GM19468 (cell line): ENCODE data around the gene NDUFS6.
"Not testable (repeated sequence)": the region's sequence is repeated elsewhere in the genome, so short reads cannot be mapped to it uniquely, and the experiment has no call there.

Source experiments
- ATAC-seq: cut with Tn5 transposase; IDR thresholded peaks from one replicate; pipeline ENCODE4 v1.9.1; 2021; ENCODE audit warnings: mild to moderate bottlenecking, moderate library complexity, moderate number of reproducible peaks; ENCODE audit not compliant: unreplicated experiment; ENCODE audit errors: extremely low read depth

NDUFS6 gene

DNA sequence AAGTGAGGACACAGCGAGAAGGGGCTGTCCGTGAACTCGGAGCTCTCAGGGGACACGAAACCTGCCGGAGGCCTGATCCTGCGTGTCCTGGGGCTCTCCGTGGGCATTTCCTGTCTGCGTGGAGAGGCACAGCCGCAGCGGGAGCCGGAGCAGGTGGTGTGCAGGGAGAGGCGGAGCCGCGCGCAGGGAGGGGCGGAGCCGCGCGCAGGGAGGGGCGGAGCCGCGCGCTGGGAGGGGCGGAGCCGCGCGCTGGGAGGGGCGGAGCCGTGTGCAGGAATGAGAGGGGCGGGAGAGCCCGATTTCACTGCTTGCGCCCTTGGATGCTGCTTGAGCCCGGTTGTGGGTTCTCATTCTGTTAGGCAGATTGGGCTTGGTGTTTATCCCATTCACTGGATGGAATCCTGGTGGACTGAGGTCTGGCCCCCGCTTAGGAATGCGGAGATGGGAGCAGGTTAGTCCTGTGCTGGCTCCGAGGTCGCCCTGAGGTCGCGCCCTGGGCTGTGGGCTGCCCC is 26.7 kb downstream of the NDUFS6 start:
- ATAC-seq = no peak

DNA sequence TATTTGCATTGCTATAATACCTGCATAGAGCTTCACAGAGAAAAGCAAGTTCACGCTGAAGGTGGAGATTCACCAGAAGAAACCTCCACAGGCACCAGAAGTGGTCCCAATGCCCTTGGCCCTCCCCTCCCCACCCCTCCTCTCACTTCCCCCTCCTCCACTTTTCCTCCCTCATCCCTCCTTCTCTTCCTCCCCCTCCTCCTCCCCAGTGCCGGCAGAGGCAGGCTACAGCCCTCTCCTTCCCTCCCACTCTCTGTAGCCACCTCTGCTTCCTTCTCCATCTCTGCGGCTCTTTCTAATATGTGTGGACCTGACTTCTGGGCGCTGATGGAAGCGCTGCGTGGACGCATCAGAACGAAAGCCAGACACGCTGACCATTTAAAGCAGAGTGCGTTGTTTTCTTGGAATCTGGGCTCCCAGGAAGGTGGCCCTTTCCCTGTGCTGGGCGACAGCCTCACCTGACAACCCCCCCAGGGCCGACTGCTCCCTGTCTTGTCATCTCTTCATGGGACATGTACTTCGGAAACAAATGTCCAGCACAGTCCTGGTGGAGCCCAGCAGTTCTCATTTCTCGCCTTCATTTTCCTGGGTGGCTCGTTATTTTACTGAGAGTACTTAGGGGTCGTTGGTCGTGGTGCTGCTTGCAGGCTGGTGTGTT is 29.5 kb downstream of the NDUFS6 start:
- no peak for ATAC-seq

DNA sequence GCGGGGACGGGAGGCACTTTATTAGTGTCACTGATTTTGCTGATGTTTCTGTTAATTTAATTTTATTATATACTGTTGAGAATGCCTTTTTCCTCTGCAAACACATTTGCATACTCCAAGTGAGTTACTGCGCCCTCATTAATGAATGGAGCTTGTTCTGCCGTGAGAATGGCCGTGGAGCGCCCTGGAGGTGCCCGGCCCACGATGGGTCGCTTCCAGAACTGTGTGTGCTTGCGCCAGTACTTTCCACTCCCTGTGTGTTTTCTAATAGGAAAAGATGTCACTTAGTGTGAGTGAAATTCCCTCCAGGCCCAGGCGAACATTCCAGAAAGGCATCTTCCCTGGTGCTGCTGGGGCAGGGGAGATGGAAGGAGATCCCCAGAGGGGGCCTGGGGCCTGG is 30.1 kb downstream of the NDUFS6 start:
- no peak for ATAC-seq

DNA sequence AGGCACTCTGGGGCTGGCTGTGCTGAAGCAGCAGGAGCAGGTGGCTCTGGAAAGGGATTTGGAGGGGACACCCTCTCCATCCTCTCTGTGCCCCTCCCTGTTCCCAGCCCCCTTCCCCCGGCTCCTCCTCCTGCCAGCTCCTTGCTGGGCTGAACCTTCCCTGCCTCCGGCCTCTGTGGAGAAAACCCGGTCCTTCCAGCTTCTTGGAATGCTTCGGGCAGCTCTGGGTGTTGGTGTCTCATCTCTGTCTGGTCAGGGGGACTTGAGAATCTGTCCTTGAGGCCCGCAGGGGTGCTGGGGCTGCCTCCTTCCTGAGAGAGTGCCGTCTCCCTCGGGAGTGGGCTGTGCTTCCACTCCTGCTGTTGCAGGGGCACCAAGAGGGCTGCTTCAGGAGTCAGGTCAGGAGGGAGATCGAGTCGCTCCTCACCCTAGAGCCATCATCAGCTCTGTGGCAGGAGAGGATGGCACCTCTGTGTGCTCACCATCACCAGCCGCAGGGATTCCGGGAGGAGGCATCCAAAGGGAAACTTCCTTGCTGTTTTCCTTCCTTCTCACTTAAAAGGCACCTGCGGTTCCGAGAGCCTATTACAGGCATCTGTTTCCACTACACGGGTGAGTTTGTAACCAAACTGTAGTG is 30.6 kb downstream of the NDUFS6 start:
- no peak for ATAC-seq

DNA sequence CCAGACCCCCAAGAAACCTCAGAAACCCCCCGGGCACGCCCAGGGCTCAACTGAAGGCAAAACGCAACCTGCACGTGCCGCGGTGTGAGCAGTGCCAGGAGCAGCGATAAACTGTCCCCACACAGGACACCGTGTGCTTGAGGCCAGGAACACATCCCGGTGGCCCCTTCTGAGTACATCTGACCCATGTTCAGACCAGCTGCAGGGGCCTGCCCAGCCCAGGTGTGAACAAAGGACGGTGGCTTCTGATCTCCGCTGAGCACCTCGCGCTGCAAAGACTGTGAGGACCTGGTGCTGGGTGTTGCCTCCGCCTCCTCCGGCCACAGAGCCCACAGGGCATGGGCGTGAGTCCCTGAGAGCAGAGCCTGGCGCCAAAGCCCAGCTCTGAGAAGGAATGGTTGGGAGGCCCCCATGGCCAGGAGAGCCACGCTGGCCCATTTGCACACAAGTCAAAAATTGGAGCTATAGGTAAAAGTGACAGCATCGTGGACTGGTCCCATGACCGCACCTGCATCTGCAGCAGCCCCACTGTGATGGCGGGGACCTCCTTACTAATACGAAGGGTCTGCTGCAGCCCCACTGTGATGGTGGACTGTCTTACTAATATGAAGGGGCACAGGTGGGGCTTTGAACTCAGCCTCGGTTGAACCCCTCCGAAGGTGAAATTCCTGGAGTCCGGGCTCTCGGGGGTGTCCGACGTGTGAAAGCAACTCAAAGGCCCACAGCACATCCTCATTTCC is 31.5 kb downstream of the NDUFS6 start:
- ATAC-seq = no peak

DNA sequence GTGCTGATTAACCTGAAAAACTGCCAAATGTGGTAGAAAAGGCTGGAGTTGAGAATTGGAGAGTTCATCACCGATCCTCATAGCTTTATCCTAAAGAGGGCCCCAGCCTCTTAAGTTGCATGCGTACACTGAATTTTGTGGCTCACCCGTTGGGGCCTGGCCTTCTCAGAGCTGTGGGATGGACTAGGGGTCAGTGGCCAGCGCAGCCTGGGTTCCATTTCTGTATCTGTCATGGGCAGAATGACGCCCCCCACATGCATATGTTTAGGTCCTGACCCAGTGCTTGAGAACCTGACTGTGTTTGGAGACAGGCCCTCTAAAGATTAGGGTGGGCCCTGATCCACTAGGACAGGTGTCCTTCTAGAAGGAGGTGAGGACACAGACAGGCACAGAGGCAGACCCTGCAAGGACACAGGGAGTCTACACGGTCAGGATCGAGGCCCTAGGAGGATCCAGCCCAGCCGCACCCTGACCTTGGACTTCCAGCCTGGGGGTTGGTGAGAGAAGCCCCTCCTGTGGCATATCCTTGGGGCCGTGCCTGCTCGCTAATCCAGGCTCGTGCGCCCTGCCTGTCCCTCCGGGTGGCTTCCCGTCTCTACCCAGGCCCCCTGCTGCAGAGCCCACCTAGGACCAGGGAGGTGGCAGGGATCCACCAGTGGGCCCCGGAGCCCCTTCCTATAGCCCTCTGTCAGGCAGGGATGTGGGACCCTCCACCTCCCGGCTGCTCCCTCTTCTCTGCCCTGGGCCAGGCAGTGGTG is 32.2 kb downstream of the NDUFS6 start:
- ATAC-seq = no peak

DNA sequence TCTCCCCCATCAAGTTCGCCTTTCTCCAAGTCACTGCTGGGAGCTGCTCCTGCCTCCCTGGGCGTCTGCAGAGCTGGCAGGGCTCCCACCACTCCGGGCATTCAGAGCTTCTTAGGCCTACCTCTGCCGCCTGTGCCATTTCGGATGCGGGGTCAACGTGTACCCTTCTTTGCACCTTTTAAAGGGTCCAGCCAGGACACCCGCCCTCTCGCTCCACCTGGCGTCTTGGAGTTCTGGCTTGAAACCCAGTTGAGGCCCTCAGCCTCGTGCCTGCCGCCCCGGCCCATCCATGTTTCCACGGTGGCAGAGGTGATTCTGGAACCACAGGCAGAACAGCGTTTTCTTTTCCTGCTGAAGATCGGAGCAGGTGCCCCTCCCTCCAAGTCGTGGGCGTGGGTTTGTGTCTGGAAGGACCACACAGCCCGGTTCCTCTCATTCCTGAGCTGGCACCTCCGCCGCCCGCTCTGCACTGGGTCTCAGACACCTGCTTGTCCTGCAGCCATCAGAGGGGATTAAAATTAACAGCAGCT is 32.9 kb downstream of the NDUFS6 start:
- no peak for ATAC-seq

DNA sequence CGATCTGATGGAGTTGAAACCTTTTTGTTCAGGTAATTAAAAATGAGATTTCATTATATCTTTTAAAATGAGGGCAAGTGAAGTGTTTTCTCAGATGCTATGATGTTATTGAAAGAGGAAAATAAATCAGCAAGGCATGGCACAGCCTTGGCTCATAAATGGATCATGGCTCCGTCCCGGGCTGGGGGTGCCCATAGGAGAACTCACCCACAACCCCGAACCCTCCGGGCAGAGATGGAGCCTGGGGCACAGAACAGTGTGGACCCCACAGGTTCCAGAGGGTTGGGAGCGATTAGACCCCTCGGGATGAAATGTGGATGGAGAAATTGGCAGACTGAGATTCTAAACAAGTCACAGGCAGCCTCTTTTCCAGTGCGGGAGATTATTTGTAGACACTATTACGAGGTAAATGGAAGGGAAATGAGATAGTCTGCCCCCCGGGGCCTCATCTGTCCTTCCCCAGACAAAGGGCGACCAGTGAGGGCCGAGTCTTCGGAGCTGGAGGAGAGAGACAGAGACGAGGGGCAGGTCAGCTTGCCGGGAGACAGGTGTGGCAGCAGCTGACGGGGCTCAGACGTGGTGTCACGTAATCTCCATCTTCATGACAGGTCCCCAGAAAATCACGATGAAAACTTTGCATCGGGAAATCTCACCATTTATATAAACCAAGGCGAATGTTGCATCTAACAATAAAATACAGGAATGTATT is 33.7 kb downstream of the NDUFS6 start:
- no peak for ATAC-seq

DNA sequence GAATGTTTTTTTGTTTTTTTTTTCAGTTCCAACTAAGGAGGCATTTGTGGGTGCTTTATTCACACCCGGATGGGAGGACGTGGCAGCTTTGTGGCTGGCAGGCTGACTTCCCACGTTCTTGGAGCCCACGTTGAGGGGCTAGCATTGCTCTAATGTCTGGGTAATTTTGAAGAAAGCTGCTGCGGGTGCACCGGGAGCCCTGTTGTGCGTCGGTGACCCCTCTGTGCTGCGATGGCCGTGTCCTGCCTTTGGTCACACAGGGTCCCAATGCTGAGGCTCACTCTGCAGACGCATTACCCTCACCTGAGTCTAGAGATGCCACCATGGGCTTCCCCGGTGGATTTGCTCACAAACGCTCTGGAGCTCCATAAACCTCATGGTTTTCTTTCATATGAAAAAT is 34.2 kb downstream of the NDUFS6 start:
- ATAC-seq = no peak

DNA sequence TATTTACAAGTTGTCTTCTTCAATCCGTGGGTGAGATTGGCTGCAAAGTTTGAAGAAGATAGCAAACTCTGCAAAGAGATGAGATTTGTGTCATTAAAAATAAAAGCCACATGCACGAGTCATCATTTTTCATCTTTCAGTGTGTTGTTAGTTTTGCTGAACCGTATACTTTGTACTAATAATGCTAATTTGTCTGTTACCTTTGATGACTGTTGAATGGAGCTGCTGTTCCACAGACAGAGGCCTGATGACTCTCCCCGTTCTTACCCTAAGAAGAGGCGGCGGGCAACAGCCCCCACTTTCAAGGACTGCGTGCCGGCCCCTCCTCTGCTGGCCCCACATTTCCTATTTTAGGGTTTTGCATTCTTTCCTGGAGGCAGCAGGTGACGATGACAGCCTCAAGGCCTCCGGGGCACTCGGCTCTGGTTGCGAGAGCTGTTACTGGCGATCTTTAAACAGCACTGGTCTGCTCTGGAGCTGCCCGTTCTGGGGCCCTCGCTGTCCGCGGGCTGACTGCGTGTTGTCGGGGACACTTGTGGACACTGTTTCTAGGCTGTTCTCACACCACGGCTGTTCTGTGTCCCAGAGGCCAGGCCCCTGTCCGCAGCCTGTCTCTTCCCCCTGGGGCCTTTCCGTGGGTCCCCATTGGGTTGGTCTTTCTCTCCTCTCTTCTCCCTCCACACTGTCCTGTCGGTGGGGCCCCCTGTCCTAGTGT is 35.1 kb downstream of the NDUFS6 start:
- no peak for ATAC-seq

DNA sequence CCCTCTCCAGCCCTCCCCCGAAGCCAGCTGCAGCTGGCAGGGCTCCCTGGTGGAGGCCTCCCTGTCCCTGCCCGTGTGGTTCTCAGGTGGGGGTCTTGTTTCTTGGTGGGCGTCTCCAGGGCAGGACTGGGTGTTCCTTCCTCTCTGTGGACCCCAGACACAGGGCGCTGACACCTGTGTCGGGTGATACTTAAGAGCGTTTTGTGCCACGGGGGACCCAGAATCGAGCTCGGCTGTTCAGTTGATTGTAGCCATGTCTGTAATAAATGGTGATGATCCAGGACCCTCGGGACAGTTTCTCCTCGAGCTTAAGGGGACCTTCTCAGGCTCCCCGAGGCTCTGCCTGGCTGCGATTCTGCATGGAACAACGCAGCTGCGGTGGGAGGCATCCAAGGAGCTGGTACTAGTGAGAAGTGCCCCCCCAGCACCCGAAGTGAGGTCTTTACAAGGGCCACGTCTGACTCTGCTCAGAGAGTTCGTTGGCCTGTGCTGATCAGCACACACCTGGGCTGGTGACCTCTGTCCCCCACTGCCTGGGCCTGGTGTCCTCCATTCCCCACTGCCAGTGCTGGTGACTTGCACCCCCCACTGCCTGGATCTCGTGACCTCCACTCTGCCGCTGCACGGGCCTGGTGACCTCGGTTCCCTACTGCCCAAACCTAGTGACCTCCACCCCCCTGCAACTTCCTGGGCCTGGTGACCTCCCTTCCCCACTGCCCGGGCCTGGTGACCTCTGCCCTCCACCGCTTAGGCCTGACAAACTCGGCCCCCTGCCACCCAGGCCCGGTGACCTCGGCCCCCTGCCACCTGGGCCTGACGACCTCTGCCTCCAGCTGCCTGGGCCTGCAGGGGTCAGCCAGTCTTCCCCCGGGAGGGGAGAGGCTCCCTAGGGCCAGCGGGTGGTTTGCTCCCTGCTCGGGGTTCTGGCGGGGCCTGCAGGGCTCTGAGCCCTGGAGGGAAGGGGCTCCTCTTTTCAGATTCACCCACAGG is 36.0 kb downstream of the NDUFS6 start:
- no peak for ATAC-seq

DNA sequence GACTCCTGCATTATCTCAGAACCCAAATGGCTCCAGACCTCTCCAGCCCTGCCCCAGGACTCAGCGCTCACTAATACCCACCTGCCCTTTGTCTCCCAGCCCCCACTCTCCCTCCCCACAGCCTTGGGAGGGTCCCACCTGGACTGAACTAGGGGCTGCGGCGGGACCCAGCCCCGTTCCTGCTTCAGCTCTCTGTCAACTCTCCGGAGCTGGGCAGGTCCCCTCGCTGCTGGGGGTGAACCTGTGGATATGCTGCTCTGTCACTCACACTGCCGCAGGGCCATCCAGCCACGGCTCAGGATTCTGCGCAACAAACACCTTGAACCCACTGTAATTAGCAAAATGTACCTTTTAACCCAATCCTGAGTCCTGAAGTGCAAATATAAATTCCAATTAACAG is 36.8 kb downstream of the NDUFS6 start:
- ATAC-seq = no peak

DNA sequence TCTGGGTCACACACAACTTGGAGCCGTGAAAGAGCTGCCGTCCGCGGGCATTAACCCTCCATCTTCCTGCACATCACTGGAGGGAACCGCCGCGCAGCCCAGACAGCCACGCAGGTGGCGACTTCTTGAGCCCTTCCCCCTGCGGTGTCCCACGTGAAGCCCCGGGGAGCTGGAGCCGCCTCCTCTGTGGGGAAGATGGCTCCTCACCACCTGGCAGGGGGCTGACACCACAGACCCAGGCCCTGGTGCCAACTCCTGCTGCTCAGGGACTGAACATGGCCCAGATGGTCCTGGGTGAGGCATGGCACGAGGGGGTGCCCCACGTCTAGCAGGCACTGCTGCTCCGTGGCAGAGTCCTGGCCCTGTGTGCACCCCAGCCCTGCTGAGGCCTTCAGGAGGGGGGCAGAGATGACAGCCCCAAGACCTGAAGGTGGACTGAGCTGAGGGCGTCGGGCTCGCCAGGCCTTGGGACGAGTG is 38.9 kb downstream of the NDUFS6 start:
- no peak for ATAC-seq

DNA sequence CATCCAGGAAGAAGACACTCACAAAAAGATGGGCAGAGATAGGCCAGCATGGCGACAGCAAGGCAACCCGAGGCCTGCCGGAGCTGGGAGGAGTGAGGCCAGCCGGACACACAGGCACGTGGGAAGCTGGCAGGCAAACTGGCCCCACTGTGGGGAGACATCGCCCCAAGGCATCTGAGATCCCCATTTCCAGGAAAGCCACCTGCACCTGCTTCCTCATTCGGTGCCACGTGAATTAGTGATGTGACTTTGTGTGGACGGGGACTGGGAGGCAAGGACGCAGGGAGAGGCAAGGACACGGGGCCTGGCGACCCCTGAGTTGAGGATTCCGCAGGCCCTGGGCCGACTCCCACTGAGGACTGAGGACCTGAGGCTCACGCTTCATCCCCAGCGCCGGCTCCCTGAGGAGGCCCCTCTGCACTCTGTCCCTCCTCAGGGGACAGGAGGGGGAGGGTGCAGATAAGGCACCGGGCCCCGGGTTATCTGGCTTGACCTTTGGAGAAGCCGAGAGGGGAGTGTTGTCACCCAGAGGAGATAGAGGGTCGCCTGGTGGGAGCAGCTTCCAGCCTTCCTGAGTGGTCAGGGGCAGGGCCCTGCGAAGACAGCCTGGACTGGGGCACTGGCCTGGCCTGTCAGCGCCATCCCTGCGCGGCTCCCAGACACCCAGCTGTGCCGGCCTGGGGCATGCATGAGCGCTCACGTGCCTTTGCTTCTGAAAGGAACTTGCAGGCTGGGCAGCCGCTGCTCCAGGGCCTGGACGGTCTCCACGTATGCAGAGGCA is 39.7 kb downstream of the NDUFS6 start:
- ATAC-seq = no peak

DNA sequence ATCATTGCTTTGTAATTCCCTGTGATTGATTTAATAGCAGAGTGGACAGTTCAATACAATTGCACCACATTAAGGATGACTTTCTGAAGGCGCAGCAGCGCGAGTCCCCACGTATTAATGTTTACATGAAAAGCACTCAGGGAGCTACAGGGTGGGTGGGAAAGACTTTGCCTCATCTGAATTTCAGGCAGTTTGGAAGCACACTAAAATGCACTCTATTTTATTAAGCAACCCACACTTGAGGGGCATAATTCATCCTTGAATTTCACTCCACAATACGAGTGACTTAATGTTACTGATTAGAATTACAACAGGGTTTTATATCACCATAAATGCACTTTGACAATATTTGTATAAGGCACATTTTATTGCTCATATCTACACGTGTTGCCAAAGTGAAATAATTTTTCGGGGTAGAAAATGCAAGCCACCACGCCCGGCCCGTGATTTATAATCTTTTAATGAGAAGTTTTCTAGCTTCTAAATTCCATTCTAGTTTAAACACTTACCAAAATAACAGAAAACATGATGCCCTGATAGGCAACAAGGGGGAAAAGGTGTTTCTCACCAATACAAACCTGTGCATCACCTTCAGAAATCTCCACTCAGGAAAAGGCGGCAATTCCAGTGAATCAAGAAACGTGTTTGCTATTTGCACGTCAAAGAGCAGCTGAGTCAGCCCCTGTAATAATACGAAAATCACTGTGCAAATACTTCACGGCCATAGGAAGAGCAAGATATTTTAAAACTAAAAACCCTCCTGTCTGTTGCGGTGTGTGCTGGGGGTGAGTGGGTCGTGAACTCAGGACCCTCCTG is 41.0 kb downstream of the NDUFS6 start:
- ATAC-seq = no peak

DNA sequence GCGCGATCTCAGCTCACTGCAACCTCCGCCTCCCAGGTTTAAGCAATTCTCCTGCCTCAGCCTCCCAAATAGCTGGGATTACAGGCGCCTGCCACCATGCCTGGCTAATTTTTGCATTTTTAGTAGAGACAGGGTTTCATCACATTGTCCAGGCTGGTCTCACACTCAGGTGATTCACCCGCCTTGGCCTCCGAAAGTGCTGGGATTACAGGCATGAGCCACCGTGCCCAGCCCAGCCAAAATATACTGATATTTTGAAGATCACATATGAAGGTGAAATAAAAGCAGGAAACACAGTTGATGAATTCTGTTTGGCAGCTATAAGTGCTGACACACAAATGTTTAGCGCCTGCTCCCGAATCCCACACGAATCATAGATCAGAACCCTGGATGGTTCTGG is 42.6 kb downstream of the NDUFS6 start:
- ATAC-seq = not testable (repeated sequence)
